ENCODE measurements around the gene EPHB1.

Gene EPHB1

DNA sequence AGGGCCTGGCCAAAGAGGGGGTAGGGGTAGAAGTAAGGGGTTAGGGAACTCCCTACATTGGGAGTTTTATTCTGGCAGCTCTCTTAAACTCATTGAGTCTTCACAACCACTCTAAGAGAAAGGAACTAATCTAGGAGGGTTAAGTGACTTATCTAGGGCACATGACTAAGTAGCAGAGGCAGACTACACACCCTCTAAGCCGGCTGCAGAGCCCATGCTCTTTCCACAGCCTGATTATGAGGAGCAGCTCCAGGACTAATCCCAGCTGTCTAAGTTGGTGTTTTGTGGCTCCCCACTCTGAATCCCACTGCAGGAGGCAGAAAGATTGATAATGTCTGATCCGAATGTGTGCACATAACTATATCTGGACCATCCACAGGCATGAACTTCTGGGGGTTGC is 374.6 kb downstream of the EPHB1 start:
- TF ChIP-seq CTCF (conservative IDR thresholded peaks at IDR 0.05; ENCODE audit: control insufficient read depth, insufficient read depth, low read depth, low read length), result no peak
- no peak overlapping the region for H3K4me3 ChIP-seq (ENCODE audit: control insufficient read depth, low read depth, low read length)
- DNase-seq (ENCODE audit: low read depth), result no peak

- DNase-seq (ENCODE audit: low read depth), result no peak
- H3K4me3 ChIP-seq (ENCODE audit: control insufficient read depth, low read depth, low read length), result no peak overlapping the region
- TF ChIP-seq CTCF (conservative IDR thresholded peaks at IDR 0.05; ENCODE audit: control insufficient read depth, insufficient read depth, low read depth, low read length), result no peak
These were observed 375.7 kb downstream of the EPHB1 start for GRCh38 chr3:135170732-135171131.

DNA sequence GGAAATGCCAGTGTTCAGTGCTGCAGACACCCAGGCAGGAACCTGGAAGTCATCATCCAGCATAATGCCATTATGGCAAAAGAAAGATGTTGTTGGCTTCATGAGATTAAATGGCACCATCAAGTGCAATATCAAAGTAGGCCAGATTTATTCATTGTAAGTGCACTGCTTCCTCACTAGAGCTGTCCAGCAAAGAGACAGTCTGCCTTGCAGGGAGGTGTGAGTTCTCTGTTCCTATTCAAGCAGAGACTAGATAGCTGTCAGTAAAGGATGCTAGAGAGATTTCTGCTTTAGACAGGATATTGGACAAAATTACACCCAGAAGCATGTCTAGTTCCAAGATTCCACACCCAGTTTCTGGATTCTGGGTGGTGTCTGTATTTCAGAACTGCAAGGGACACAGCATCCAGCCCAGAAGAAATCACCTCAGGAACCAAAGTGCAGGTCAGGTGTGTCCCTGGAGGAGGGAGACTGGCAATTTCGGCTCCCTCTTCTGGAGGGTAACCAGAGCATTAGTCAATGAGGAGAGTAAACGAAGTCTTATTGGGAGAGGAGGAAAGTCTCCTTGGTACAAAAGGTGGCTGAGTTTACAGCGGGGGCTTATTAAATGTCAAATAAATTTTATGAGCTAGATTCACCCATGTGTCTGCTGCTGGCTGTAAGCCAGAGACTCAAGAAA is 377.3 kb downstream of the EPHB1 start:
- no peak for DNase-seq (ENCODE audit: low read depth)
- no peak for TF ChIP-seq CTCF (conservative IDR thresholded peaks at IDR 0.05; ENCODE audit: control insufficient read depth, insufficient read depth, low read depth, low read length)
- no peak overlapping the region for H3K4me3 ChIP-seq (ENCODE audit: control insufficient read depth, low read depth, low read length)

GRCh38 chr3:135175728-135176277 is 380.7 kb downstream of the EPHB1 start:
- peak; percentile 10 for DNase-seq (ENCODE audit: low read depth)
- H3K4me3 ChIP-seq (ENCODE audit: control insufficient read depth, low read depth, low read length), result no peak overlapping the region
- no peak for TF ChIP-seq CTCF (conservative IDR thresholded peaks at IDR 0.05; ENCODE audit: control insufficient read depth, insufficient read depth, low read depth, low read length)

GRCh38 chr3:135176881-135177280 is 381.8 kb downstream of the EPHB1 start:
- no peak for DNase-seq (ENCODE audit: low read depth)
- TF ChIP-seq CTCF (conservative IDR thresholded peaks at IDR 0.05; ENCODE audit: control insufficient read depth, insufficient read depth, low read depth, low read length), result no peak
- no peak overlapping the region for H3K4me3 ChIP-seq (ENCODE audit: control insufficient read depth, low read depth, low read length)

GRCh38 chr3:135178566-135178965 is 383.5 kb downstream of the EPHB1 start:
- no peak for DNase-seq (ENCODE audit: low read depth)
- TF ChIP-seq CTCF (conservative IDR thresholded peaks at IDR 0.05; ENCODE audit: control insufficient read depth, insufficient read depth, low read depth, low read length), result no peak
- H3K4me3 ChIP-seq (ENCODE audit: control insufficient read depth, low read depth, low read length), result no peak overlapping the region

All from fibroblast of mammary gland (primary cell).